ENCODE data around the gene SLC18A3. TPM values are rescaled to one million over a fixed set of nuclear protein-coding genes. Genes with fewer than 3 reads are reported as not detected.

The SLC18A3 gene
- total and polyA plus RNA-seq, 2 experiments from 2014 or later, result 0.16 TPM; not detected in 1

DNA sequence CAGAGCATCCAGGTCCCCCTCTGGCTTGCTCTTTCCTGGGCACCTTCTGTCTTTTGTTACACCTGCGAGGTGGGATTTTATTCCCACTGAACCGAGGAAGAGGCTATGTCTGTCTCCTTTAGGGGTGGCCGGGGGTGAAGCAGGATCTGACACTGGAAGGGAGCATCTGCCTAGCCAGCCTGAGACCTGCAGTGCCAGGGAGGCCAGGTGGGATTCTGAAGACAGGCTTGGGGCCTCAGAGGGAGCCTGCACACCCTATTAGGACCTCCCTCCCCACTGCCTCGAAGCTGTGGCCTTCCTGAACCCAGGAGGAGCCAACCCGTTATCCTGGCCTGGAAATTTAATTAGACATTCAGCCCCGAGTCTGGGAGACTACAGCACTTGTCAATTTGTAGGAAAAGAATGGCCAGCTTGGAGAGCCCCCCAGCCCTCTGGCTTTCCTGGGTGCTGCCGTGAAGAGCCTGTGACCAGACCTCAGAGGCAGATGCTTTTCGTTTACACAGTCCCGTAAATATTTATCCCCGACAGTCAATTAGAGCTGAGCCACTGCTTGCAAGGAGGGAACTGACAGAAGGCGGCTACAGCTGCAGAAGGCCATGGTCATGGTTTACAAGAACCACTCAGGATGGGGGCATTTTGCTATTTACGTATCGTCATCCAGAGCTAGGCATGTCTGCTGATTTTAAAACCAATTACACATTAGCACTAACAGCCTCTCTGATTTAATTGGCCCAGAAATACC lies 23.4 kb downstream of the SLC18A3 start (continued):
- TF ChIP-seq, protein P1, sequence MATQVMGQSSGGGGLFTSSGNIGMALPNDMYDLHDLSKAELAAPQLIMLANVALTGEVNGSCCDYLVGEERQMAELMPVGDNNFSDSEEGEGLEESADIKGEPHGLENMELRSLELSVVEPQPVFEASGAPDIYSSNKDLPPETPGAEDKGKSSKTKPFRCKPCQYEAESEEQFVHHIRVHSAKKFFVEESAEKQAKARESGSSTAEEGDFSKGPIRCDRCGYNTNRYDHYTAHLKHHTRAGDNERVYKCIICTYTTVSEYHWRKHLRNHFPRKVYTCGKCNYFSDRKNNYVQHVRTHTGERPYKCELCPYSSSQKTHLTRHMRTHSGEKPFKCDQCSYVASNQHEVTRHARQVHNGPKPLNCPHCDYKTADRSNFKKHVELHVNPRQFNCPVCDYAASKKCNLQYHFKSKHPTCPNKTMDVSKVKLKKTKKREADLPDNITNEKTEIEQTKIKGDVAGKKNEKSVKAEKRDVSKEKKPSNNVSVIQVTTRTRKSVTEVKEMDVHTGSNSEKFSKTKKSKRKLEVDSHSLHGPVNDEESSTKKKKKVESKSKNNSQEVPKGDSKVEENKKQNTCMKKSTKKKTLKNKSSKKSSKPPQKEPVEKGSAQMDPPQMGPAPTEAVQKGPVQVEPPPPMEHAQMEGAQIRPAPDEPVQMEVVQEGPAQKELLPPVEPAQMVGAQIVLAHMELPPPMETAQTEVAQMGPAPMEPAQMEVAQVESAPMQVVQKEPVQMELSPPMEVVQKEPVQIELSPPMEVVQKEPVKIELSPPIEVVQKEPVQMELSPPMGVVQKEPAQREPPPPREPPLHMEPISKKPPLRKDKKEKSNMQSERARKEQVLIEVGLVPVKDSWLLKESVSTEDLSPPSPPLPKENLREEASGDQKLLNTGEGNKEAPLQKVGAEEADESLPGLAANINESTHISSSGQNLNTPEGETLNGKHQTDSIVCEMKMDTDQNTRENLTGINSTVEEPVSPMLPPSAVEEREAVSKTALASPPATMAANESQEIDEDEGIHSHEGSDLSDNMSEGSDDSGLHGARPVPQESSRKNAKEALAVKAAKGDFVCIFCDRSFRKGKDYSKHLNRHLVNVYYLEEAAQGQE (IDR thresholded peaks at IDR 0.05; ENCODE audit: unreplicated experiment), result no peak

- Mint-ChIP-seq H3K36me3 (ENCODE audit: low read depth) (no peaks in the 10 kb centered on the region), H3K9me3 (no peaks in the 10 kb centered on the region), H3K4me1 (no peaks in the 10 kb centered on the region; the same call in 2 of the 3 replicates), H3K27me3 (ENCODE audit: insufficient read depth, low read depth, poor library complexity) (peaks cover 3% of the 10 kb centered on the region), H3K27ac (no peak overlapping the region), H3K4me3 (no peak overlapping the region)
- no peak for ATAC-seq
- no peaks in the 10 kb centered on the region for H3K9me2 ChIP-seq (ENCODE audit: insufficient read depth)
- H3K79me2 ChIP-seq (replicated peaks; ENCODE audit: insufficient read depth), result no peaks in the 10 kb centered on the region
- no peaks in the 10 kb centered on the region for H3F3A ChIP-seq (replicated peaks; ENCODE audit: low read depth)
- no peaks in the 10 kb centered on the region for H3K27me3 ChIP-seq (ENCODE audit: insufficient read depth)
- H3K4me2 ChIP-seq, result no peak overlapping the region
- no peak overlapping the region for H3K4me3 ChIP-seq
- H3K27ac ChIP-seq (ENCODE audit: low read depth), result no peak overlapping the region
- no peaks in the 10 kb centered on the region for H3K36me3 ChIP-seq (ENCODE audit: insufficient read depth)
- H2AFZ ChIP-seq, result no peak overlapping the region
- no peaks in the 10 kb centered on the region for H3K4me1 ChIP-seq (ENCODE audit: insufficient read depth)
- DNase-seq (ENCODE audit: low spot score), result no peak
- no peaks in the 10 kb centered on the region for H4K20me1 ChIP-seq (replicated peaks; ENCODE audit: insufficient read depth)
- TF ChIP-seq ZNF114 (CRISPR knock-in tag; IDR thresholded peaks at IDR 0.05) (no peak), EZH2 (IDR thresholded peaks at IDR 0.05; ENCODE audit: low read depth, unreplicated experiment) (no peak), STAT1 (IDR thresholded peaks at IDR 0.05; ENCODE audit: unreplicated experiment) (no peak), JUNB (IDR thresholded peaks at IDR 0.05; ENCODE audit: unreplicated experiment) (no peak), ZNF331 (CRISPR knock-in tag; IDR thresholded peaks at IDR 0.05; ENCODE audit: low read depth) (no peak), EZH2phosphoT487 (IDR thresholded peaks at IDR 0.05; ENCODE audit: unreplicated experiment) (no peak), CTCF (conservative IDR thresholded peaks at IDR 0.05; ENCODE audit: low read depth in 2 of 2) (no peak), ETS1 (IDR thresholded peaks at IDR 0.05) (no peak), POLR2AphosphoS5 (IDR thresholded peaks at IDR 0.05; ENCODE audit: low read depth) (no peak), CREB1 (CRISPR knock-in tag; IDR thresholded peaks at IDR 0.05; ENCODE audit: low read depth) (no peak)
- TF ChIP-seq, protein P1 (IDR thresholded peaks at IDR 0.05; ENCODE audit: unreplicated experiment), result no peak
These were observed 24.1 kb downstream of the SLC18A3 start for GRCh38 chr10:49634069-49634660.

Measured in GM23338 (cell line).